AG04449 (cell line): Measurements from ENCODE around the gene GPATCH4.
"Not testable (repeated sequence)": the region's sequence is repeated elsewhere in the genome, so short reads cannot be mapped to it uniquely, and the experiment has no call there.

Source experiments
- CTCF ChIA-PET: fragments of 350-600 bp; formaldehyde crosslinking; extraction: SDS; loops from one replicate; lab custom pipeline; 2021; ENCODE audit warnings: antibody characterized with exemption; lab: Yijun Ruan, JAX
- POLR2A ChIA-PET: fragments of 400-600, 350-600 bp; formaldehyde crosslinking; extraction: SDS; loops from one replicate; lab custom pipeline; 2020; ENCODE audit warnings: antibody characterized with exemption, inconsistent platforms; lab: Yijun Ruan, JAX
- DNase-seq: peaks from one replicate; pipeline ENCODE4 v3.0.0-alpha.2; 2010; ENCODE audit warnings: low read depth, low spot score
- H3K4me3 ChIP-seq: 2 replicates; pipeline ENCODE4 v1.5.1; 2011; ENCODE audit warnings: low read depth, mild to moderate bottlenecking, control low read depth, low read length
- CTCF ChIP-seq: IDR thresholded peaks from one replicate; pipeline ENCODE4 v1.5.1; 2011; ENCODE audit warnings: mild to moderate bottlenecking, moderate library complexity, low read length, control low read depth, inconsistent platforms; ENCODE audit not compliant: insufficient read depth; ENCODE audit errors: missing control alignments

Gene GPATCH4

DNA sequence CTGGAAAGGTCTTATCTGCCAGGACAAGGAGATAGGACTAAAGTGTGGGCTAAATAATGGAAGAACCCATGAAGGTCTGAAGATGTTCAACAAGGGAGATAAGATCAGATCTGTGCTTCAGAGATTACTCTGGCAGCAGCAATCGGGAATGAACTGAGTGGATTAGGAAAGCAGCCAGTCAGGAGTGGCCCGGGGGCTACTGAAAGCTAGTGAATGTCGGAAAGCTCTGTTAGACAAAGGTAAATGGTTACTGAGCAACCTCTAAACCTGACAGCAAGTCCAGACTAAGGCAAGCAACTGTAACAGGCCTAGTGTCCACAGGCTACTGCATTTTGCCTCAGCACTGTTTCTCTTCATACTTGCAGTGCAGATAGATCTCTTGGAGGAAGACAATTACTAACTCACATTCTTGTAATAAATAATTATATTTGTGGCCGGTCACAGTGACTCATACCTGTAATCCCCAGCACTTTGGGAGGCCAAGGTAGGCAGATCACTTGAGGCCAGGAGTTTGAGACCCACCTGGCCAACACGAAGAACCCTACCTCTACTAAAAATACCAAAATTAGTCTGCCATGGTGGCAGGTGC, 41.4 kb downstream of the GPATCH4 start:
- no peak for DNase-seq
- H3K4me3 ChIP-seq, result no peak overlapping the region
- TF ChIP-seq CTCF, result no peak
- CTCF ChIA-PET, result no interaction called here
- POLR2A ChIA-PET, result no interaction called here

- CTCF ChIA-PET, result no interaction called here
- TF ChIP-seq CTCF, result no peak
- POLR2A ChIA-PET, result no interaction called here
- DNase-seq, result no peak
- H3K4me3 ChIP-seq, result no peak overlapping the region
These were observed 42.0 kb downstream of the GPATCH4 start for GRCh38 chr1:156559086-156559796.

GRCh38 chr1:156556354-156556753, 44.9 kb downstream of the GPATCH4 start:
- ChIA-PET POLR2A (no interaction called here), CTCF (interaction anchor here (1.2 kb wide), 1 partner anchor 11 kb away, joined by 3 read pairs; no protein-coding TSS in a partner anchor)
- no peak overlapping the region for H3K4me3 ChIP-seq
- no peak for DNase-seq
- TF ChIP-seq CTCF, result no peak

DNA sequence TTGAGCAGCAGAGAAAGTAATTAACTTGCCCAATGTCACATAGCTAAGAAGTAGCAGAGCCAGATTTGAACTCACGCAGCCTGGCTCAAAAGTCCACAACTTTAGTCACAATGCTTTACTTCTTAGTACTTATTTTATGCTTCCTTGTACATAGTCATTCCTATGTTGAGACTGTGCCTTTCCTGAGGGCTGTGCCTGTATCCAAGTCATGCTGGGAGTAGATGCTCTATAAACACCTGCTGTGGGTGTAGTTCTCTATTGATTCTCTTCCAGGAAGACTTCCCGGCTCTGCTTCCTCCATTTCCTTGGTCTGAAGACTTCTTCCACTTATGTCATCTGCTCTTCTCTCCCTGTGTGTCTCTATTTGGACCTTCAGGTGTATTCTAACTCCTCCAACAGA, 45.6 kb downstream of the GPATCH4 start:
- no peak for DNase-seq
- no peak for TF ChIP-seq CTCF
- ChIA-PET CTCF (interaction anchor here (1.1 to 1.2 kb wide), 3 partner anchors 11 to 75 kb away, joined by 3 to 4 read pairs (median 3); no protein-coding TSS in a partner anchor), POLR2A (no interaction called here)
- no peak overlapping the region for H3K4me3 ChIP-seq

DNA sequence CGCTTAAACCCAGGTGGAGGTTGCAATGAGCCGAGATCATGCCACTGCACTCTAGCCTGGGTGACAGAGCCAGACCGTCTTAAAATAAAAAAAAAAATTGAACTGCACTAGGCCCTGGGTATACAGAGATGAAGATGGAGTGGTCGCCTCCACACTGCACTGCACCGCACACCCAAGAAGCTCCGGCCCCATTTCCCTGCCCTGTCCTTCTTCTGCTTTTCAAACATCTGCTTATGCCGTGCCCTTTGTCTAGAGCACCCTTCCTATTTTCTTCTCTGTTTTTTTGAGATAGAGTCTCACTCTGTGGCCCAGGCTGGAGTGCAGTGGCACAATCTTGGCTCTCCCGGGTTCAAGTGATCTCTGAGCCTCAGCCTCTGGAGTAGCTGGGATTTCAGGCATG, 46.3 kb downstream of the GPATCH4 start:
- ChIA-PET POLR2A (no interaction called here), CTCF (interaction anchor here (1.1 to 1.3 kb wide), 4 partner anchors 8 to 74 kb away, joined by 3 to 4 read pairs (median 3); no protein-coding TSS in a partner anchor)
- DNase-seq, result no peak
- H3K4me3 ChIP-seq, result no peak overlapping the region
- no peak for TF ChIP-seq CTCF

DNA sequence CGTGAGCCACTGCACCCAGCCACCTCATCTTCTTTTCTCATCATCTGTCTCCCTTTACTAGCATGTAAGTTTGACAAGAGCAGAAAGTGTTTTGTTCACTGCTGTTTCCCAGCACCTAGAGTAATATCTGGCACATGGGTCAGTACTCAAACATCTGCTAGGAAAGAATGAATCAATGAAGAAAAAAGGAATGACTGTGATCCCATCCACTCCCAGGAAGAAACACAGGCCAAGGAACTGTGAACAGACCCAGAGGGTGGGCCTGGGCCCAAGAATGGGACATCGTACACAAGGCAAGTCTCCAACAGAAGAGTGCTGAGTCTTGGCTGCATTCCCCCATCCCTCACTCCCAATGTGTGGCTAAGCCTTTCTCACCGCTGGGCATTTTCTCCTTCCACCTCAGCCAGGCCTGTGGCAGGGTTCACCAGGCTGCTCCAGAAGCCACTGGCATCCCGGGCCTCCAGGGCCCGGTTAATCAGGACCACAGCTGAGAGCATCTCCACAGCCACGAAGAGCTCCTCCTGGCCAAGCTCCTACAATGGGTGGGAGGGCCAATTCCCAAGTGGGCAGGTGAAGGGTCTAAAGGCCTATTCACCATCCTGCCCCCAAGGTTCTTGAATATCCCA, 47.3 kb downstream of the GPATCH4 start:
- POLR2A ChIA-PET, result no interaction called here
- CTCF ChIA-PET, result interaction anchor here (1.1 to 1.3 kb wide), 2 partner anchors 9 to 72 kb away, joined by 3 read pairs; no protein-coding TSS in a partner anchor
- TF ChIP-seq CTCF, result no peak
- H3K4me3 ChIP-seq, result no peak overlapping the region
- DNase-seq, result no peak

GRCh38 chr1:156552937-156553336, 48.3 kb downstream of the GPATCH4 start:
- POLR2A ChIA-PET, DNase-seq, CTCF ChIA-PET, H3K4me3 ChIP-seq: not testable (repeated sequence)
